HG03108 (cell line): Measurements from ENCODE around the gene SMYD3.

Experiments used
- ATAC-seq: cut with Tn5 transposase; IDR thresholded peaks from one replicate; pipeline ENCODE4 v1.9.1; 2021; ENCODE audit warnings: moderate library complexity; ENCODE audit not compliant: unreplicated experiment

SMYD3 gene

DNA sequence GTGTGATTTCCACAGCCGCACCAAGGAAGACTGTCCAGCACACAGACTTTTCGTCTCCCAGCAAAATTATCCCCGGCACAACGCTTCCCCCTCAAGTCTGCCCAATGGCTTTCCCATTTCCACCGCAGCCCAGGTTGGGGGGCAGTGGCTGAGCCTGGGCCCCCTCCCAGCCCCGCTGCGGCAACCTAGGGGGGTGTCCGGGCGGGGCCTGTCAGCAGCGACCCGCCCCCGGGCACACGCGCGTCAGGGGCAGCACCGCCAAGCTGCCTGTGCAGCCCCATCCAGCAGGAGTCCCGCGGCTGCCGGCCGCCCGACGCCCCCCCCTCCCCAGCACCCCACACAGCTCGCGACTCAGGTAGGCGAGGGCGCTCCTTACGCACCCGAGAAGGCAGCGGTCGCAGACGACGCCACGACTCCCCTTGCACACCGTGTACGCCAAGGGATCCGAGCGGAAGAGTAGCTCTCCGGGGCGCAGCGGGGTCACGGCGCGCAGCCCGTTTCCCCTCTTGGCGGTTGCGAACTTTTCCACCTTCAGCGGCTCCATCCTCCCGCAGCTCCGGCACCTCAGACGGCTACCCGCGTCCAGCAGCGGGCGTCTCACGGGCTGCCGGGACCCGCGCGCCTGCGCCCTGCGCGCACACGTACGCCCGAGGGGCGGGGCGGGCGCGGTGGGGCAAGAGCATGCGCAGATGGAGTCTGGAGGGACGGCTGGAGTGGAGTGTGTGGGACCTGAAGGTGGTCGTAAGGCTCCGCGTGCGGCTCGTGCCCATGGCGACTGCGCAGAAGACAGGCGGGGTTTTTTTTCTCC lies at the start of gene SMYD3:
SMYD3 (minus strand) TSS at position 606 of the 808 bp plus-strand sequence.
- peak; percentile 90 for ATAC-seq

DNA sequence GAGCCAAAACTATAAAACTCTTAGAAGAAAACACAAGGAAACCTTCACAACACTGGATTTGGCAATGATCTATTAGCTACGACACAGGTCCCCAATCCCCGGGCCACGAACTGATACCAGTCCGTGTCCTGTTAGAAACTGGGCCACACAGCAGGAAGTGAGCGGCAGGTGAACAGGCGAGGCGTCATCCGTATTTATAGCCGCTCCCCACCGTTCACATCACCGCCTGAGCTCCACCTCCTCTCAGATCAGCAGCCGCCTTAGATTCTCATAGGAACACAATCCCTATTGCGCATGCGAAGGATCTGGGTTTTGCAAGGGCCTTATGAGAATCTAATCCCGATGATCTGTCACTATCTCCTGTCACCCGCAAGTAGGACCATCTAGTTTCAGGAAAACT lies 47.1 kb upstream of the SMYD3 start:
- no peak for ATAC-seq

DNA sequence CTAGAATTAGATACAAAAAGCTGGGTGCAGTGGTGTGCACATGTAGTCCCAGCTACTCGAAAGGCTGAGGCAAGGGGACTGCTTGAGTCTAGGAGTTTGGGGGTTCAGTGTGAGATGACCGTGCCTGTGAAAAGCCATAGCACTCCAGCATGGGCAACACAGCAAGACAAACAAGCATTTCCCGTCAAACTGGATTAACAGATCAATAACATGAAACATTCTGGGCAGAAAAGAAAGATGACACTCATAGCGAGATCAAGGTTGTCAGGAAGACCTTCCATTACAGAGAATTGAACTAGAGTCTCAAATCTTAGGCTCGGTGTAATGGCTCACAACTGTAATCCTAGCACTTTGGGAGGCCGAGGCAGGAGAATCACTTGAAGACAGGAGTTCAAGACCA lies 45.0 kb upstream of the SMYD3 start:
- no peak for ATAC-seq

DNA sequence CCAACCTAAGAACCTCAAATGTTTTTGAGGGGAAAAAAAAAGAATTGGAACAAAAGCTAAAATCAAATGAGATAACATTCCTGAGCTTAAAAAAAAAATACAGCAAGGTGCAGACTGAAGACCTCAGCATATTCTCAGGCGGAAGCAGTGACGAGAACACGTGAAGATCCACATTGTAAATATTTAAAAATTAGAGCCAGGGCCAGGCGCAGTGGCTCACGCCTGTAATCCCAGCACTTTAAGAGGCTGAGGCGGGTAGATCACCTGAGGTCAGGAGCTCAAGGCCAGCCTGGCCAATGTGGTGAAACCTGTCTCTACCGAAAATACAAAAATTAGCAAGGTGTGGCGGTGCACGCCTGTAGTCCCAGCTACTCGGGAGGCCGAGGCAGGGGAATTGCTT lies 43.3 kb upstream of the SMYD3 start:
- no peak for ATAC-seq

DNA sequence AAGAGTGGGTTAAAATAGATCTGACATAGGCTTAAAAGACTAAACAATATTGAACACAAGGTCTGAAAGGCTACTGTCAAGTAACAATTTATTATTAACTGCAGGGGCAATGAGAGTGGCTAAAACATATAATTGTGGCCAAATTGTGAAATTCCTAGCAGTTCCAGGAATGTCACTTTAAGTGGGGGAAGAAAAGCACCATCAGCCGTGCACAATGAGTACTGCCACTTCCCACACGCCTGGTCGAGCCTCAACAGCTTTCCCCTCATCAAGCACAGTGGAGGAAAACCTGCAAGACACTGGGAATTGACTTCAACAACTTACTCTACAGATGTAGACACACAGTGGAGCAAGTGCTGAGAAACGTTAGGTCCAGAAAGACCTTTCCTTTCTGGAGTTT lies 42.6 kb upstream of the SMYD3 start:
- ATAC-seq: no peak

DNA sequence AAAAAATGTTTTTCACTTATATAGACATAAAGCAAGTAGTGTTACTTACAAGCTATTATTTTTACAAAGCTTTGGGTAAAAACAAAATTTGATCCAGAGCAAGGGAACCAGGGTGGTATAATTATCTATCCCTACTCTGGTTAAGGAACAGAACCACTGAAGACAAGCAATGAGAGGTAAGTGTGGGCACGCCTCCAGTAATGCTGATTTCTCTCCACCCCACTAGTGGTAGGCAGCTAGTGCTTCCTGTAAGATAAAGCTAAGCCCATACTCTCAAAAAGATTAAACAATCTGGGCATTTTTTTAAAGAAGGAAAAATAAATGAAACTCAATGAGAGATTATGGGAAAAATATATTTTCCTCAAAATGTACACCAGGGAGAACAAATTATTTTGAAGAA lies 36.9 kb upstream of the SMYD3 start:
- no peak for ATAC-seq

DNA sequence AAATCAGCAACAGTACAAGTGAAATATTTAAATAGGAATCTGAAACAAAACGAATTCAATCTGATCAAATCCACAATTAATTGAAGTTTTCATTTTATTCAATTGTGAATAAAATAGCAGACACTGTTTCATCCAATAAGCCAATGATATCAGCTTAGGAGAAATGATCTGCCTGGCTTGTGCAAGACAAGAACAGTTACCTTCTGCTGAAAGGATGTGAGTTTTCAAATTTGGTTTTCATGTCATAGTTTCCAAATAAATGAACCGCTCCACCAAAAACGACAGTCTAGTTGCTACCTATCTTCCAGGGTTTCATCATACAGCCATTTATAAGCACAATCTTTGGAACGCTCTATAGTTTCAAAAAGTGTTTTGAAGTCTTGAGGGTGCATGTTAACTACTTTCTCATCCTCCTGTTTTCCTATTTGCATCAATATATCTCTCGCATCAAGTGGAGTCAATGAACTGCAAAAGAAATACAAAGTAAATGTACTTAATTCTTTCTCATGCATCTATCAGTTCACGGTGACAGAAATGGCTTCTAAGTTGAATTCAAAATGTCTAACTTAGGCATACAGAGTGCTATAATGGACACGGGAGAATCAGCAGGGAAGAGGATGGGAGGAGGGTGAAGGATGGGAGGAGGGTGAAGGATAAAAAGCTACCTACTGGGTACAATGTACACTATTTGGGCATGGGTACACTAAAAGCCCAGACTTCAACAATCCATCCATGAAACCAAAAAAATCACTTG lies 33.8 kb upstream of the SMYD3 start:
- no peak for ATAC-seq

DNA sequence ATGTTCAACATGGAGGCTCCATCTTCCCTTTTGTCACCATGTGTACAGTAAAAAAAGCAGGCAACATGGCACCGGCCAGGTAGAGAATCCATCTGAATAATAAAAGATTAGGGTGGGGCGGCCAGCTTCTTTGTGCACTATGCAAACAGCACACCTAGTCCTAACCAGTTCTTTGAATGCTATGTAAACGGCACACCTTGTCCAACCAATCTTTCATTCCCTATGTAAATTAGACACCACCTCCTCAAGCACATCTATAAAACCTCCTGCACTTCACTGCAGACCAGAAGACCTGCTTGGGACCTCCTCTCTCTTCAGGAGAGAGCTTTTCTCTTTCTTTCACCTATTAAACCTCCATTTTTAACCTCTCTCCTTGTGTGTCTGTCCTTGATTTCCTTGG lies 30.8 kb upstream of the SMYD3 start:
- no peak for ATAC-seq

DNA sequence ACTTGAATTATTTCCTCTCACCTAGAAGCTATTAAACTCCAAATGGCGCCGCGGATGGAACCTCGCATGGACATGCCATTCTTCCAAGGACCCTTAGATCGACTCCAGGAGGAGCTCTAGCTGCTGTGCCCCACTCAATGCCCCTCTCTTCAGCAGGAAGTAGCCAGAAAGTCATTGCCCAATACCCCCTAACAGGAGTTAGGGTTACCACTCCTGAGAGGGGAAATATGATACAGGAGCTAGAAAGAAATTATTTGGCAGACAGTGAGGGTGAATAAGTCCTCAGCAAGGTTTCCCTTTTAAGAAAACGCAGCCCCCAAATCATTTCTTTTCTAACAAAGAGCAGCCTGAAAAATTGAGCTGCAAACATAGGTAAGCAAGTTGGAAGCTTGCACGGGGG lies 30.4 kb upstream of the SMYD3 start:
- ATAC-seq: no peak

DNA sequence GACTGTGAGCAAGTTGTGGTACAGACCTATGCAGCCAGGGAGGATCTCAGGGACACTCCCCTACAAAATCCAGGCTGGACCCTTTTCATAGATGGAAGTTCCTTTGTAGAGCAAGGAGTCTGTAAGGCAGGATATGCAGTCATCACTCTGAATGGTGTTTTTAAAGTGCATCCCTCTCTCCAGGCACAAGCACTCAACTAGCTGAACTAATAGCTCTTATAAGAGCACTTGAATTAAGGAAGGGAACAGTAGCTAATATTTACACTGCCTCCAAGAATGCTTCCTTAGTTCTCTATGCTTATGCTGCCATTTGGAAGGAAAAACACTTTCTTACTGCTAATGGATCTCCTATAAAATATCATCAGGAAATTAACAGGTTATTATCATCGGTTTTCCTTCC lies 27.0 kb upstream of the SMYD3 start:
- ATAC-seq: no peak

DNA sequence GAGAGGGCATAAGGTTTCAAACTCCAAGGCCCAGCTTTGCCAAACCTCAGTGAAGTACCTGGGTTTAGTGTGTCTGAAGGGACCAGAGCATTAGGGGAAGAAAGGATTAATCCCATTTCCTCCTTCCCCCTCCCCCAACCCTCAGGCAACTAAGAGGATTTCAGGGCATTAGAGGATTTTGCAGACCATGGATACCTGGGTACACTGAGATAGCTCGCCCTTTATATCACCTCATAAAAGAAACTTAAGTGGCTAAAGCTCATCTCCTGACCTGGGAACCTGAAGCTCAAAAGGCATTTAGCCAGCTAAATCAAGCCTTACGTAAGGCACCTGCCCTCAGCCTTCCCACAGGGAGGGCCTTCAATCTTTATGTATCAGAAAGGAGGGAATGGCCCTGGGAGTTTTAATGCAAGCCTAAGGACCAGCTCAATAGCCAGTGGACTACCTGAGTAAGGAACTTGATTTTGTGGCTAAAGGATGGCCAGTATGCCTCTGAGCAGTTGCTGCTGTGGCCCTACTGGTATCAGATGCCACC lies 26.4 kb upstream of the SMYD3 start:
- no peak for ATAC-seq

DNA sequence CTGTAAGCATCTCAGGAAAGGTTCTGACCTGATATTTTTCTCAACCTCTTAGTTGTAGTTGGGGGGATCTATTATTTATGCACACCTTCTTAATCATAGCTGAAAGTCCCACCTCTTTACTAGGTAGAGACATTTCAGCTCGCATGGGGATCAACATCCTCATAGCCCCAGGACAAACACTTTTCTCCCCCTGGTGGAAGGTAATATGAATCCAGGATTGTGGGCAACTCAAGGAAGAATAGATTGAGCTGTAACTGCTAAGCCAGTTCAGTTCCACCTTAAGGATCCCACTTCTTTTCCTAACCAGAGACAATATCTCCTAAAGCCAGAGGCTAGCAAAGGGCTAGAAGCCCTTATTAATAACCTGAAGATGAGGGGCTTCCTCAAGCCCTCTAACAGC lies 25.4 kb upstream of the SMYD3 start:
- ATAC-seq: no peak

DNA sequence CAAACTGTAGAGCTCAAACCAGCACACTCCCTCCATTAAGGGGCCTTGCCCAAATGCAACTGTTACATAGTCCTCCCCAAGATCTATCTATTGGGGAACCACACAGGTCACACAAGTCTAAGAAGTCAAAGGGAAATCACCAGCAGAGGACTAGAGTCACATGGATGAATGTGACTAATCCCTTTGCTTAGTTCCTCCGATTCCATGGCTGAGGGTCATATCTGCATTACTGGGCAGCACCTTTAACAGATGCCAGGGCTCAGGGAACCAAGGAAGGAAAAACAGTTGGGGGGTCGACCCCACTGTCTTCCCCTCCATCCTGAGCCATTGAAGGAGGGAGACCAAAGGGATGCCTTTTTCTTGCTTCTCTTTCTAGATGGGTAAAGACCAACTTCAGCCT lies 23.4 kb upstream of the SMYD3 start:
- ATAC-seq: no peak

DNA sequence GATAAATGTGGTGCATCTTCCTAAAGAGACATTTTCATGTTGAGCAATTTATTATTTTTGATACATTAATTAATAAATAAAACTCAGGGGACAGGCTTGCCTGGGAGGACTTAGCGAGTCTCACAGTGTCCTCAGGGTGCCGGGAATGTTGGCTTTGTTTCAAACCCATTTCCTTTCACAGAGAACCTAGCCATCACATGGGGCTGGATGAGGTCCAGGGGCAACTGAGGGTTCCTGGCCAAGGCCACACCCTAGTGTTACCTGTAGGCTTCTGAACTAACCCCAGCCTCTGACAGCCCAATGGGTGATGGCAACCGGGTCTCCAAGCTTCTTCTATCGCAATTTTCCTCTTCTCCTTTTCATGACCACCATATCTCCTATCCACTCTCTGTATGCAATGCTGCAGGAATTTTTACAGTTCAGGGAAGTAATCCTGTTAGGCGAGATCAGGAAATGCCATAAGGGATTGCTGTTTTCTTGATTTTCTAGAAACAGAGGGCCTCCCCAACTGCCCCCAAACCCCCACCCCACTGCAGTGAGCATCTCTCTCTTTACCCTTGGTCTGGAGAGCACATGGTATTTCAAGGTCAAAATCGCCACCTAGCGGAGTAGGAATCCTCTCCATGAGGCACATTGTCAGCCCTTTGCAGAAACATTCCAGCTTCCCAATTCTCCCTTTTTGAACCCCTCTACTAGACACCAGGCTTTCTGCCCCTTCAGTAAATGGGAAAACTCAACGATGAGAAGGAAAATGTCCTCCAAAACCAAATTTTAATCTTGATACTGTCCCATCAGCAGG lies 22.1 kb upstream of the SMYD3 start:
- ATAC-seq: no peak

DNA sequence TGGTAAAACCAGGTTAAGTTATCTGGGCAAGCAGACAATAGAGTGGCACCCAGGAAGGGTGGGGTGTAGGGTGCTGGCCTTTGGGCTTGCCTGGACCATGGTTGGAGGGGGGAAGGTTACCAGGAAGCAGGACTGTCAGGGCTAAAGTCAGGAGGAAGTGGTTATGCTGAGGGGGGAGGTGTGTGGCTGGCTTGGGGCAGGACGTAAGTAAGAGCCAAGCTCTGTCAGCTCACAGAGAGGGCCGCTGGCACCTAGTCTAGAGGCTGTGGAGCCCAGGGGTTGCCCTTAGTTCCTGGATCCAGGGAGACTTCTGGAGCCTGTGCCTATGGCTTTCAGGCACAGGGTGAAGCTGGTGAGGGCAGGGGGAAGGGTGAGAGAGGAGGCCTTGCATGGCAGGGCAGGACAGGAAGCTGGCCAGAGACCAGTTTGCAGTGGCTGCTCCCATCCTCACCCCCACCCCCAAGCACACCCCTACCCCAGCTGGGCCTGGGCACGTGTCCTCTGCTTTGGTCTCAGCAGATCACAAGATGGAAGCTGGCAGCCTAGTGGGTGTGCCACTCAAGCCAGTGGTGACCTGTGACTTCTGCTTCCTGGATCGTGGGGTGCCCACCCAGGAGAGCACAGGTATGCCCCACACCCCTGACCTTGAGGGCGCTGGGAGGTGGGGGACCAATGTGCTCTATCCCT lies 20.5 kb upstream of the SMYD3 start:
- ATAC-seq: peak; percentile 70

DNA sequence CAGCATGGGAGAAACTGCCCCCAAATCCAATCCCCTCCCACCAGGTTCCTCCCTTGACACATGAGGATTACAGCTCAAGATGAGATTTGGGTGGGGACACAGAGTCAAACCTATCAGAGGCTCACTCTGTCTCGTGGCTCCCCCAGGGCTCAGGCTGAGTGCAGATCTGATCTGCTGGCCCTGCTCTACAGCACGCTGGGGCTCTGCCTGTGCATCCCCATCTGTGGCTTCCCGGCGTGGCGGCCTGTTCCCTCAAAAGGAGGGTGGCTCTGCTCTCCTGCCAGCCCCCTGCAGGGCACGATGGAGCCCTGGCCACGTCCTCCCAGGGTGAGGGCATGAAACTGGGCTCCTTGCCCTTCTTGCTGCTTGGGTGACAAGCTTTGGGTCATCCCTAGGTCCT lies 19.8 kb upstream of the SMYD3 start:
- ATAC-seq: no peak

DNA sequence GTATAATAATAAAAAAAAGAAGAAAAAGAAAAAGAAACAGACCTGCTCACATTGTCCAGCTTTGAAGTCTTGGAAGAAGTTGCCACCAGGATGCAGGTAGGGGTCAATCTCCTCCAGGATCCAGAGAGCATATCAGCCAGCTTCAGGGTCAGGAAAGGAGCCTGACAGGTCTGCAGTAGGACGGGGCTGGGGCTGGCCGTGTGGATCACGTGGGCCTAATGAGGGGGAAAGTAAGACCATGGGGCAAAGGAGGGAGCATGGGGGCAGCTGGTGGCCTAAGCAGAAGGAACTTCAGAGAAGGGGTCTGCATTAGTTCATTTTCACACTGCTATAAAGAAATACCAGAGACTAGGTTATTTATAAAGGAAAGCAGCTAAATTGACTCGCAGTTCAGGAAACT lies 19.3 kb upstream of the SMYD3 start:
- ATAC-seq: no peak

DNA sequence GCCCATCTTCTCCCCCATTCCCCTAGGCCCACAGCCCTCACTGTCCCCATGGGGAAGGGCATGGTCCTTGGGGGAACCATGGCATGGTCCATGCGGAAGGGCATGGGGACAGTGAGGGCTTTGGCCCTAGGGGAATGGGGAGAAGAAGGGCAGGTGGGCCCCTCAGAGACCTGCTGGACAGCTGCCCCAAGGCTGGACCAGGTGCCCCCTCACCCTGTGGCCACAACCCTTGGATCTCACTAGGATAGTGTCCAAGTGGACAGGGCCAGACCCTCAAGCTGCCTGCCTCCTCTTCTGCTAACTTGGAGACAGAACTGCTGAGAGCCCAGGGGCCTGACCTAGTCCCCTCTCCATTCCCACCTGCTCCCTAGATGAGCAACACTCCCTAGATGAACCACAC lies 12.4 kb upstream of the SMYD3 start:
- ATAC-seq: no peak

DNA sequence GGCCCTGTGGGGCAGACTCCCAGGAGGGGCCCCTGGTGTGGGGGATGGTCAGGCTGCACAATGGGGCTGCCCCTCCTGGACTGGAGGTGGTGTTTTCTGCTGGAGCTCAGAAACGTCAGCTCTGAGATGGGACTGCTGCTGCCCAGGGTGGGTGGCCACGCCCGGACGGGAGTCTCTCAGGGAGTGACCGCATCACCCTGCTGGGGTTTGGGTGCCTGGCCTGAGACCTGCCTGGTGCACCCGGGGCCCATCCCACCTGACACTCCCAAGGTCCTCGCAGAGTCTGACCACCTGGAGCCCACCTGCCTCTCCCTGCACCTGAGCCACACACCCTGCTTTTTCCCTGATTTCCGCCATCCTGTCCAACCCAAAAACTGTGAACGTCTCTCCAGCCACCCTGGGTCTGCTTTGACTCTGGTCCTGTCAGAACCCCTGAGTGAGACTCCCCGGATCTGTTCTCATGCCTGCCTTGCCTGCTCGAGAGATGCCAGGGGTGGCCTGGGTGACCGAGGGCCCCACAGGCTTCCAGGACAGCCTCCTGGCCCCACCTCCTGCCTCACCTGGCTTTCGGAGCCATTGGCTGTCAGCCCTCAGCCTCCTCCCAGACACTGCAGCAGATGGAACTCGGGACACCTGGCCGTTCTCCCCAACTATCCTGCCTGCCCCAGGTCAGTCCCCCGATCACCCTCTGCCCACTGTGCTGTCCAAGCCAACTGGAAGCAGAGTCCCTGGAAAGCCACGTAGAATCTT lies 11.6 kb upstream of the SMYD3 start:
- no peak for ATAC-seq

DNA sequence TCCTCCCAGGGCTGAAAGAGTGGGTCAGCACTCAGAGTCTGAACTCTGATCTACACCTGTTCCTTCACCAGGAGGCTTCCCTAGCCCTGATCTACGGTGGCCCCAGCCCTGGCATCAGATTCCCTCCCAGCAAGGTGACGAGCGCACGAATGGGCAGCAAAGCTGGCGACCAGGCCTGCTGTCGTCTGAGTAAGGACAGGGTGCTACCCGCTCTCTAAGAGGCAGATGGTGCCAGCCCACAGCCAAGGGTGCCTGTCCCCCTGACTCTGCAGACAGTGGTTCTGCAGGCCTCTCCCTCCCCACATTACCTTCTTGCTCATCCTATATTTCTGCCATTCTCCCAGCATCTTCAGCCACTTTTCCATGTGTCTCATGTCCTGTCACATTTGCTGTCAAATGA lies 10.3 kb upstream of the SMYD3 start:
- no peak for ATAC-seq
